ENCODE measurements around the gene RRAS2. TPM values are rescaled to one million over a fixed set of nuclear protein-coding genes. Genes with fewer than 3 reads are reported as not detected.

RRAS2 gene
- polyA plus RNA-seq, 1 of the 3 experiments (the other 2 are of a cell fraction), result 53.3 TPM

GRCh38 chr11:14229472-14229871, 129.5 kb downstream of the RRAS2 start:
- Histone ChIP-seq H3K9me3 (no peaks in the 10 kb centered on the region), H3K4me2 (no peak overlapping the region), H3K27me3 (ENCODE audit: insufficient read depth) (no peaks in the 10 kb centered on the region; the same call in 1 of the 2 replicates), H3K9me2 (no peaks in the 10 kb centered on the region), H3K4me3 (ENCODE audit: low read depth in 2 of 2, low read length in 1 of 2) (no peak overlapping the region), H2AFZ (ENCODE audit: low read depth) (no peak overlapping the region), H3F3A (replicated peaks; ENCODE audit: insufficient read depth) (no peaks in the 10 kb centered on the region), H3K9ac (no peak overlapping the region), H3K79me2 (ENCODE audit: insufficient read depth) (no peaks in the 10 kb centered on the region), H3K27ac (ENCODE audit: low read depth in 2 of 2, low read length in 1 of 2) (no peak overlapping the region), H3K36me3 (replicated peaks in 1 of 2; ENCODE audit: control insufficient read depth in 1 of 2, insufficient read depth in 2 of 2, low read length in 1 of 2) (no peaks in the 10 kb centered on the region), H4K20me1 (ENCODE audit: insufficient read depth) (no peaks in the 10 kb centered on the region), H3K4me1 (ENCODE audit: control insufficient read depth in 1 of 2, insufficient read depth in 2 of 2, low read depth in 1 of 2, low read length in 1 of 2) (no peaks in the 10 kb centered on the region; a peak in 1 of 4 replicates)
- 53% methylated on average over 10 of the region's 11 CpGs for WGBS (ENCODE audit: low lambda C conversion rate)
- ChIA-PET CTCF (interaction anchor here (1.1 to 1.3 kb wide), 2 partner anchors 20 to 151 kb away, joined by 3 to 4 read pairs; no protein-coding TSS in a partner anchor), POLR2A (no interaction called here)
- TF ChIP-seq GATA2 (CRISPR knock-in tag; IDR thresholded peaks at IDR 0.05), result no peak
- TF ChIP-seq YY1 (IDR thresholded peaks at IDR 0.05; ENCODE audit: low read depth), result no peak
- TF ChIP-seq USF2 (IDR thresholded peaks at IDR 0.05; ENCODE audit: borderline replicate concordance, low read depth, low read length), result no peak
- no peak for TF ChIP-seq RFX5 (IDR thresholded peaks at IDR 0.05; ENCODE audit: low read length)
- TF ChIP-seq FOXJ3 (CRISPR knock-in tag; IDR thresholded peaks at IDR 0.05), result no peak
- no peak for TF ChIP-seq JUND (IDR thresholded peaks at IDR 0.05)
- no peak for TF ChIP-seq NRF1 (IDR thresholded peaks at IDR 0.05; ENCODE audit: low read depth, low read length)
- TF ChIP-seq NFIC (IDR thresholded peaks at IDR 0.05; ENCODE audit: borderline replicate concordance), result no peak
- TF ChIP-seq USF1 (IDR thresholded peaks at IDR 0.05; ENCODE audit: borderline replicate concordance, low read depth), result no peak
- TF ChIP-seq TEAD4 (IDR thresholded peaks at IDR 0.05; ENCODE audit: borderline replicate concordance, insufficient read depth), result no peak
- DNase-seq, result no peak

- no peaks in the 10 kb centered on the region for H4K20me1 ChIP-seq (ENCODE audit: insufficient read depth)
- no peaks in the 10 kb centered on the region for H3K9me2 ChIP-seq
- H3K9me3 ChIP-seq, result no peaks in the 10 kb centered on the region
- 91% methylated on average over 2 of the region's 2 CpGs for WGBS (ENCODE audit: low lambda C conversion rate)
- no peak overlapping the region for H3K9ac ChIP-seq
- H3K27ac ChIP-seq (ENCODE audit: low read depth in 2 of 2, low read length in 1 of 2), result no peak overlapping the region
- POLR2A ChIA-PET, result no interaction called here
- no peak overlapping the region for H3K4me3 ChIP-seq (ENCODE audit: low read depth in 2 of 2, low read length in 1 of 2)
- H2AFZ ChIP-seq (ENCODE audit: low read depth), result no peak overlapping the region
- no peaks in the 10 kb centered on the region for H3K36me3 ChIP-seq (replicated peaks in 1 of 2; ENCODE audit: control insufficient read depth in 1 of 2, insufficient read depth in 2 of 2, low read length in 1 of 2)
- H3K79me2 ChIP-seq (ENCODE audit: insufficient read depth), result no peaks in the 10 kb centered on the region
- CTCF ChIA-PET, result no interaction called here
- no peaks in the 10 kb centered on the region; the same call in 1 of the 2 replicates for H3K27me3 ChIP-seq (ENCODE audit: insufficient read depth)
- no peak for DNase-seq
- H3K4me2 ChIP-seq, result no peak overlapping the region
- no peaks in the 10 kb centered on the region for H3F3A ChIP-seq (replicated peaks; ENCODE audit: insufficient read depth)
- no peaks in the 10 kb centered on the region; a peak in 1 of 4 replicates for H3K4me1 ChIP-seq (ENCODE audit: control insufficient read depth in 1 of 2, insufficient read depth in 2 of 2, low read depth in 1 of 2, low read length in 1 of 2)
- no peak for TF ChIP-seq IRF3 (IDR thresholded peaks at IDR 0.05; ENCODE audit: low read depth, low read length)
- TF ChIP-seq RXRA (IDR thresholded peaks at IDR 0.05; ENCODE audit: borderline replicate concordance, low read depth), result no peak
- no peak for TF ChIP-seq USF2 (IDR thresholded peaks at IDR 0.05; ENCODE audit: borderline replicate concordance, low read depth, low read length)
- no peak for TF ChIP-seq POLR2AphosphoS5 (IDR thresholded peaks at IDR 0.05; ENCODE audit: low read depth, low read length)
- TF ChIP-seq REST (IDR thresholded peaks at IDR 0.05; ENCODE audit: low read depth, low read length), result no peak
- no peak for TF ChIP-seq RFX5 (IDR thresholded peaks at IDR 0.05; ENCODE audit: low read length)
- no peak for TF ChIP-seq SIN3A (IDR thresholded peaks at IDR 0.05; ENCODE audit: borderline replicate concordance, low read depth, low read length)
- TF ChIP-seq MEF2A (IDR thresholded peaks at IDR 0.05; ENCODE audit: borderline replicate concordance, low read depth), result no peak
- no peak for TF ChIP-seq SMC3 (IDR thresholded peaks at IDR 0.05; ENCODE audit: low read depth, low read length)
- no peak for TF ChIP-seq MXI1 (IDR thresholded peaks at IDR 0.05; ENCODE audit: low read depth, low read length)
- TF ChIP-seq FOXJ3 (CRISPR knock-in tag; IDR thresholded peaks at IDR 0.05), result no peak
- no peak for TF ChIP-seq MAX (IDR thresholded peaks at IDR 0.05; ENCODE audit: low read depth)
- no peak for TF ChIP-seq EZH2phosphoT487 (IDR thresholded peaks at IDR 0.05; ENCODE audit: borderline replicate concordance, low read depth)
- no peak for TF ChIP-seq RCOR1 (IDR thresholded peaks at IDR 0.05; ENCODE audit: low read length)
Observed at GRCh38 chr11:14228356-14228755, 130.6 kb downstream of the RRAS2 start.

All from SK-N-SH (cell line).